OCI-LY7 (cell line): ENCODE measurements around the gene FGD4. TPM values are rescaled to one million over a fixed set of nuclear protein-coding genes. Genes with fewer than 3 reads are reported as not detected.

Source experiments
- BruUV-seq: library from RNA; stranded (reverse); fragments of 400-500 nt; replicated peaks from 2 replicates; lab custom pipeline; 2021; lab: Mats Ljungman, UMichigan
- CTCF ChIA-PET: fragments of 300-600 bp; sonication (Branson Sonifier 250); formaldehyde crosslinking; loops from one replicate; lab custom pipeline; 2022; ENCODE audit warnings: antibody characterized with exemption; ENCODE audit not compliant: unreplicated experiment; lab: Charles Lee
- POLR2A ChIA-PET: fragments of 300-600 bp; sonication (Branson Sonifier 250); formaldehyde crosslinking; loops from one replicate; lab custom pipeline; 2022; ENCODE audit warnings: antibody characterized with exemption; lab: Charles Lee
- DNase-seq: peaks from one replicate; pipeline ENCODE4 v3.0.0-alpha.2; 2015; ENCODE audit warnings: low spot score
- H2AFZ ChIP-seq: fragments of 200-600 bp; sonication (generic), shearing (Covaris generic); 2 replicates; pipeline ENCODE4 v1.6.1; 2014; ENCODE audit warnings: mild to moderate bottlenecking, antibody characterized with exemption, low read length, moderate library complexity
- H3K27ac ChIP-seq: fragments of 200-600 bp; sonication (generic); 2 replicates; pipeline ENCODE4 v1.5.1; 2014; ENCODE audit warnings: mixed run types, low read depth, mild to moderate bottlenecking, moderate library complexity, low read length, inconsistent platforms; ENCODE audit not compliant: poor library complexity, severe bottlenecking
- H3K36me3 ChIP-seq: fragments of 200-600 bp; sonication (generic); 2 replicates; pipeline ENCODE4 v1.6.1; 2014; ENCODE audit warnings: mild to moderate bottlenecking, antibody characterized with exemption, low read length, moderate library complexity, mixed read lengths; ENCODE audit not compliant: insufficient read depth
- H3K4me1 ChIP-seq: fragments of 200-600 bp; sonication (generic); 2 replicates; pipeline ENCODE4 v1.5.1; 2014; ENCODE audit warnings: mild to moderate bottlenecking, low read length; ENCODE audit not compliant: insufficient read depth, poor library complexity, severe bottlenecking
- H3K4me2 ChIP-seq: fragments of 200-600 bp; sonication (generic); 2 replicates; pipeline ENCODE4 v1.6.1; 2014; ENCODE audit warnings: mild to moderate bottlenecking, low read length
- H3K4me3 ChIP-seq: fragments of 200-600 bp; sonication (generic); 2 replicates; pipeline ENCODE4 v1.5.1; 2014; ENCODE audit warnings: mild to moderate bottlenecking, low read depth, low read length; ENCODE audit not compliant: poor library complexity, severe bottlenecking
- H3K79me2 ChIP-seq: fragments of 200-600 bp; sonication (generic); 2 replicates; pipeline ENCODE4 v1.6.1; 2016; ENCODE audit warnings: low read depth, mild to moderate bottlenecking, low read length, moderate library complexity, mixed read lengths; ENCODE audit not compliant: insufficient read depth
- H3K9me2 ChIP-seq: fragments of 200-600 bp; sonication (generic); 2 replicates; pipeline ENCODE4 v1.6.1; 2016; ENCODE audit warnings: mild to moderate bottlenecking, low read length, mixed read lengths; ENCODE audit not compliant: insufficient read depth
- H3K9me3 ChIP-seq: fragments of 200-600 bp; sonication (generic); 2 replicates; pipeline ENCODE4 v1.6.1; 2014; ENCODE audit warnings: mild to moderate bottlenecking, mixed run types, low read length, mixed read lengths
- H4K20me1 ChIP-seq: fragments of 200-600 bp; sonication (generic); 2 replicates; pipeline ENCODE4 v1.6.1; 2014; ENCODE audit warnings: mild to moderate bottlenecking, antibody characterized with exemption, low read length, moderate library complexity, mixed read lengths; ENCODE audit not compliant: insufficient read depth
- EZH2phosphoT487 ChIP-seq: fragments of 200-600 bp; sonication (generic); IDR thresholded peaks from 2 replicates; pipeline ENCODE4 v1.6.1; 2018; ENCODE audit warnings: low read depth, borderline replicate concordance, mild to moderate bottlenecking, mixed run types, antibody characterized with exemption, low read length, moderate library complexity, mixed read lengths
- intact Hi-C: fragments of 100-400 bp; cut with micrococcal nuclease; formaldehyde crosslinking; loops from one replicate; pipeline ENCODE4 v1.10.0; 2022; ENCODE audit not compliant: unreplicated experiment
- total RNA-seq, 2 experiments: library from RNA; depleted of rRNA in 1 of 2; stranded (reverse); fragments of >200 nt in 1 of 2; shearing (Covaris generic) in 1 of 2; gene quantifications; 2 replicates each; pipeline ENCODE4 v1.2.3, GENCODE V29; 2014 to 2022
- TF ChIP-seq, protein P1 (sequence below): fragments of 200-600 bp; sonication (generic); conservative IDR thresholded peaks from 2 replicates; pipeline ENCODE4 v1.5.1; 2014; ENCODE audit warnings: mild to moderate bottlenecking, antibody characterized with exemption, low read length, moderate library complexity, mixed read lengths

The FGD4 gene
- total RNA-seq, 2 experiments from 2014 or later, result 14.9 to 19.3 TPM

DNA sequence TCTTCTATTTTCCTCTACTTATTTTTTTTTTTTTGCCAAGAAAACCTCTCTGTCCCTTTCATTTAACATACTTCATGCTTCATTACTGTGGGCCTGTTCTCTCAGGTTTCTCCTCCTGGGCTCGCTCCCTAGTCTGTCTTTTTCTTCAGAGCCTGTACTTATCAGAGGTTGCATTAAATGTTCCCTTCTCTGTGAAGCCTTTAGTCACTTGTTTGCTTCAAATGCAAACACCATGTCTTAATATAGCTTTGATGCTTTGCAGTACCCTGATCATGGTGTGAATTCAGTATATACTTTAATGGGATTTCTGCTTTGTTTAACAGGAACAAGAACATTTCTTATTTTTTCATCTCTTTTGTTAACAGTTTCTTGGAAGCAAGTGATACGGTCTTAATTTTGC, 207.1 kb downstream of the FGD4 start:
- H3K79me2 ChIP-seq, result no peaks in the 10 kb centered on the region
- BruUV-seq, result no TSS peak
- H3K27ac ChIP-seq, result no peak overlapping the region
- POLR2A ChIA-PET, result interaction anchor here (0.8 to 1.1 kb wide), 2 partner anchors 15 to 19 kb away, joined by 4 read pairs; no protein-coding TSS in a partner anchor
- H3K4me2 ChIP-seq, result no peak overlapping the region
- no peaks in the 10 kb centered on the region for H3K9me3 ChIP-seq
- H3K36me3 ChIP-seq, result peaks cover 84% of the 10 kb centered on the region
- CTCF ChIA-PET, result no interaction called here
- no peak for TF ChIP-seq EZH2phosphoT487
- TF ChIP-seq, protein P1, sequence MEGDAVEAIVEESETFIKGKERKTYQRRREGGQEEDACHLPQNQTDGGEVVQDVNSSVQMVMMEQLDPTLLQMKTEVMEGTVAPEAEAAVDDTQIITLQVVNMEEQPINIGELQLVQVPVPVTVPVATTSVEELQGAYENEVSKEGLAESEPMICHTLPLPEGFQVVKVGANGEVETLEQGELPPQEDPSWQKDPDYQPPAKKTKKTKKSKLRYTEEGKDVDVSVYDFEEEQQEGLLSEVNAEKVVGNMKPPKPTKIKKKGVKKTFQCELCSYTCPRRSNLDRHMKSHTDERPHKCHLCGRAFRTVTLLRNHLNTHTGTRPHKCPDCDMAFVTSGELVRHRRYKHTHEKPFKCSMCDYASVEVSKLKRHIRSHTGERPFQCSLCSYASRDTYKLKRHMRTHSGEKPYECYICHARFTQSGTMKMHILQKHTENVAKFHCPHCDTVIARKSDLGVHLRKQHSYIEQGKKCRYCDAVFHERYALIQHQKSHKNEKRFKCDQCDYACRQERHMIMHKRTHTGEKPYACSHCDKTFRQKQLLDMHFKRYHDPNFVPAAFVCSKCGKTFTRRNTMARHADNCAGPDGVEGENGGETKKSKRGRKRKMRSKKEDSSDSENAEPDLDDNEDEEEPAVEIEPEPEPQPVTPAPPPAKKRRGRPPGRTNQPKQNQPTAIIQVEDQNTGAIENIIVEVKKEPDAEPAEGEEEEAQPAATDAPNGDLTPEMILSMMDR, result no peak
- no peak for DNase-seq
- H4K20me1 ChIP-seq, result no peaks in the 10 kb centered on the region
- H3K4me1 ChIP-seq, result peaks cover 6% of the 10 kb centered on the region
- no peaks in the 10 kb centered on the region for H3K9me2 ChIP-seq
- intact Hi-C loops, result no loop called here
- no peak overlapping the region for H2AFZ ChIP-seq
- H3K4me3 ChIP-seq, result no peak overlapping the region

- no peaks in the 10 kb centered on the region for H4K20me1 ChIP-seq
- peaks cover 6% of the 10 kb centered on the region for H3K4me1 ChIP-seq
- H3K9me3 ChIP-seq, result no peaks in the 10 kb centered on the region
- no peak for DNase-seq
- no peak overlapping the region for H3K4me3 ChIP-seq
- no peak overlapping the region for H3K4me2 ChIP-seq
- no peaks in the 10 kb centered on the region for H3K9me2 ChIP-seq
- TF ChIP-seq, protein P1, result no peak
- no peak for TF ChIP-seq EZH2phosphoT487
- H3K36me3 ChIP-seq, result peaks cover 87% of the 10 kb centered on the region
- no TSS peak for BruUV-seq
- no peaks in the 10 kb centered on the region for H3K79me2 ChIP-seq
- ChIA-PET POLR2A (interaction anchor here (1.4 kb wide), 1 partner anchor 18 kb away, joined by 3 read pairs; no protein-coding TSS in a partner anchor), CTCF (no interaction called here)
- H3K27ac ChIP-seq, result no peak overlapping the region
- intact Hi-C loops, result no loop called here
- no peak overlapping the region for H2AFZ ChIP-seq
Observed at GRCh38 chr12:32609966-32610365, 210.6 kb downstream of the FGD4 start.

GRCh38 chr12:32611986-32612385, 212.6 kb downstream of the FGD4 start:
- TF ChIP-seq EZH2phosphoT487, result no peak
- TF ChIP-seq, protein P1, result no peak
- H3K79me2 ChIP-seq, result no peaks in the 10 kb centered on the region
- BruUV-seq, result no TSS peak
- no peaks in the 10 kb centered on the region for H3K9me3 ChIP-seq
- CTCF ChIA-PET, result no interaction called here
- H3K9me2 ChIP-seq, result no peaks in the 10 kb centered on the region
- H3K4me3 ChIP-seq, result no peak overlapping the region
- no peak for DNase-seq
- H4K20me1 ChIP-seq, result no peaks in the 10 kb centered on the region
- intact Hi-C loops, result no loop called here
- H3K4me2 ChIP-seq, result no peak overlapping the region
- H3K27ac ChIP-seq, result no peak overlapping the region
- no peak overlapping the region for H2AFZ ChIP-seq
- H3K4me1 ChIP-seq, result peaks cover 6% of the 10 kb centered on the region
- POLR2A ChIA-PET, result no interaction called here
- peaks cover 81% of the 10 kb centered on the region for H3K36me3 ChIP-seq
